PC-3 (cell line): ENCODE results near the gene OPN1SW. TPM values are rescaled to one million over a fixed set of nuclear protein-coding genes. Genes with fewer than 3 reads are reported as not detected.

Experiments
- ATAC-seq: fragments of 200-7000 bp; cut with Tn5 transposase; 2 replicates; pipeline ENCODE4 v1.9.1; 2020; ENCODE audit warnings: mild to moderate bottlenecking, moderate library complexity
- BruUV-seq: library from RNA; stranded (reverse); fragments of 400-500 nt; replicated peaks from 2 replicates; lab custom pipeline; 2021; lab: Mats Ljungman, UMichigan
- CTCF ChIA-PET: fragments of 300-600 bp; sonication (Branson Sonifier 250); formaldehyde crosslinking; loops from one replicate; lab custom pipeline; 2022; ENCODE audit warnings: antibody characterized with exemption; lab: Charles Lee
- POLR2A ChIA-PET: fragments of 300-600 bp; sonication (Branson Sonifier 250); formaldehyde crosslinking; loops from one replicate; lab custom pipeline; 2022; ENCODE audit warnings: antibody characterized with exemption; ENCODE audit not compliant: unreplicated experiment; lab: Charles Lee
- DNase-seq: peaks from one replicate; pipeline ENCODE4 v3.0.0-alpha.2; 2015
- H2AFZ ChIP-seq: fragments of 300-600 bp; sonication (generic); 2 replicates; pipeline ENCODE4 v1.6.0; 2016; ENCODE audit warnings: antibody characterized with exemption, low read length
- H3F3A ChIP-seq: fragments of 300-600 bp; sonication (generic); one replicate; pipeline ENCODE4 v1.6.0; 2017; ENCODE audit warnings: antibody characterized with exemption, low read length, control low read depth, mild to moderate bottlenecking; ENCODE audit not compliant: unreplicated experiment
- H3K27ac ChIP-seq: fragments of 300-600 bp; sonication (generic); 2 replicates; pipeline ENCODE4 v1.5.1; 2016; ENCODE audit warnings: mild to moderate bottlenecking, low read length
- H3K27me3 ChIP-seq: fragments of 300-600 bp; sonication (generic); 2 replicates; pipeline ENCODE4 v1.6.1; 2016; ENCODE audit warnings: low read length, mixed read lengths
- H3K36me3 ChIP-seq: fragments of 300-600 bp; sonication (generic); 2 replicates; pipeline ENCODE4 v1.6.1; 2016; ENCODE audit warnings: low read depth, mixed run types, low read length, mixed read lengths
- H3K4me1 ChIP-seq: fragments of 300-600 bp; sonication (generic); 2 replicates; pipeline ENCODE4 v1.5.1; 2016; ENCODE audit warnings: low read length; ENCODE audit not compliant: insufficient read depth
- H3K4me2 ChIP-seq: fragments of 300-600 bp; sonication (generic); 2 replicates; pipeline ENCODE4 v1.6.0; 2016; ENCODE audit warnings: low read length
- H3K4me3 ChIP-seq: fragments of 300-600 bp; sonication (generic); 2 replicates; pipeline ENCODE4 v1.5.1; 2016; ENCODE audit warnings: mild to moderate bottlenecking, low read length, mixed read lengths
- H3K79me2 ChIP-seq: fragments of 300-600 bp; sonication (generic); 2 replicates; pipeline ENCODE4 v1.6.1; 2017; ENCODE audit warnings: low read length, mixed read lengths
- H3K9ac ChIP-seq: fragments of 300-600 bp; sonication (generic); 2 replicates; pipeline ENCODE4 v1.6.0; 2016; ENCODE audit warnings: mild to moderate bottlenecking, low read length
- H3K9me2 ChIP-seq: fragments of 300-600 bp; sonication (generic); replicated peaks from 2 replicates; pipeline ENCODE4 v1.6.1; 2016; ENCODE audit warnings: mixed run types, low read length, mixed read lengths
- H3K9me3 ChIP-seq: fragments of 300-600 bp; sonication (generic); 2 replicates; pipeline ENCODE4 v1.6.1; 2016; ENCODE audit warnings: low read length, mixed read lengths
- H4K20me1 ChIP-seq: fragments of 300-600 bp; sonication (generic); 2 replicates; pipeline ENCODE4 v1.6.1; 2016; ENCODE audit warnings: low read length, mixed read lengths
- EZH2 ChIP-seq: fragments of 300-600 bp; sonication (generic); IDR thresholded peaks from one replicate; pipeline ENCODE4 v1.6.1; 2017; ENCODE audit warnings: antibody characterized with exemption, mild to moderate bottlenecking, low read length; ENCODE audit not compliant: unreplicated experiment
- EZH2phosphoT487 ChIP-seq: fragments of 300-600 bp; sonication (generic); IDR thresholded peaks from 2 replicates; pipeline ENCODE4 v1.6.1; 2018; ENCODE audit warnings: mild to moderate bottlenecking, antibody characterized with exemption, low read length, borderline replicate concordance
- intact Hi-C: fragments of 100-400 bp; cut with micrococcal nuclease; formaldehyde crosslinking; loops from 2 replicates; pipeline ENCODE4 v1.9.0; 2023
- total RNA-seq: library from RNA; depleted of rRNA; stranded (reverse); fragments of >200 nt; gene quantifications from 2 replicates; pipeline ENCODE4 v1.2.3, GENCODE V29; 2014
- TF ChIP-seq, protein P1 (sequence below): fragments of 300-600 bp; sonication (generic); conservative IDR thresholded peaks from 2 replicates; pipeline ENCODE4 v1.5.1; 2017; ENCODE audit warnings: antibody characterized with exemption, low read depth, mild to moderate bottlenecking, low read length

Gene OPN1SW
- total RNA-seq, 1 experiment from 2014 or later = not detected

DNA sequence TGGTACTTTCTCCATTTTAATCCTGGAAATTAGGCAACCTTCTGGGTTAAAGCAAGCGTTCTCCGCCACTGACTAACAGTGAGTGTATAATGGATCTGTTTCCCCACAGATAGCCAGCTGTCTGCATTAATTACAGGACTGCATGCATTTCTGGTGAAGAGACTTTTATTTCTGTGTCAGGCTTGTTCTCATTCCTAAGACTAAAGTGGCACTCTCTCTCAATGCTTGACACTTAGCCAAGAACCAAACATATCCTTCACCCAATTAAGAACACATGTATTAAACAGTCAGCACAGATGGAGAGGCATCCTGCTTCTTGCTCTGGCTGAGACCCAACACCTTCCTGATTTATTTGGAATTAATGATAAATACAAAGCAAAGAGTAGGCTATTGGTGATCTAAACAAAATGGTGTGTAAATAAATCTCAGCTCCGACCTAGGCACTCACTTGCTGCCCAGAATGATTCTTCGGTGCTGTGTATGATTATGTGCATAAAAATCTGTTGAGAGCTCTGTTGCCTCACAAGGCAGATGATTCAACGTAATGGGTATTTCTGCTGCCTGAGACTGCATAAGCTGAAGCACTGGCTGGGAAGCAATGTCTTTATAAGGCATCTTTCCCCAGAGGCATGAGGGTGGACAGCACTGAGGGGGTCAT lies 19.6 kb downstream of the OPN1SW start:
- Histone ChIP-seq H3K4me2 (no peak overlapping the region), H3K4me1 (no peaks in the 10 kb centered on the region), H3K27ac (no peak overlapping the region), H3K9ac (no peak overlapping the region), H3F3A (no peaks in the 10 kb centered on the region), H2AFZ (no peak overlapping the region), H3K79me2 (peaks cover 19% of the 10 kb centered on the region), H3K27me3 (no peaks in the 10 kb centered on the region), H4K20me1 (no peaks in the 10 kb centered on the region; the same call in 1 of the 2 replicates), H3K9me3 (no peaks in the 10 kb centered on the region), H3K4me3 (no peak overlapping the region), H3K36me3 (peaks cover 48% of the 10 kb centered on the region), H3K9me2 (no peaks in the 10 kb centered on the region)
- CTCF ChIA-PET = no interaction called here
- intact Hi-C loops = no loop called here
- ATAC-seq (no peak), DNase-seq (no peak)
- BruUV-seq = no TSS peak
- TF ChIP-seq EZH2 = no peak
- TF ChIP-seq EZH2phosphoT487 = no peak
- TF ChIP-seq, protein P1, sequence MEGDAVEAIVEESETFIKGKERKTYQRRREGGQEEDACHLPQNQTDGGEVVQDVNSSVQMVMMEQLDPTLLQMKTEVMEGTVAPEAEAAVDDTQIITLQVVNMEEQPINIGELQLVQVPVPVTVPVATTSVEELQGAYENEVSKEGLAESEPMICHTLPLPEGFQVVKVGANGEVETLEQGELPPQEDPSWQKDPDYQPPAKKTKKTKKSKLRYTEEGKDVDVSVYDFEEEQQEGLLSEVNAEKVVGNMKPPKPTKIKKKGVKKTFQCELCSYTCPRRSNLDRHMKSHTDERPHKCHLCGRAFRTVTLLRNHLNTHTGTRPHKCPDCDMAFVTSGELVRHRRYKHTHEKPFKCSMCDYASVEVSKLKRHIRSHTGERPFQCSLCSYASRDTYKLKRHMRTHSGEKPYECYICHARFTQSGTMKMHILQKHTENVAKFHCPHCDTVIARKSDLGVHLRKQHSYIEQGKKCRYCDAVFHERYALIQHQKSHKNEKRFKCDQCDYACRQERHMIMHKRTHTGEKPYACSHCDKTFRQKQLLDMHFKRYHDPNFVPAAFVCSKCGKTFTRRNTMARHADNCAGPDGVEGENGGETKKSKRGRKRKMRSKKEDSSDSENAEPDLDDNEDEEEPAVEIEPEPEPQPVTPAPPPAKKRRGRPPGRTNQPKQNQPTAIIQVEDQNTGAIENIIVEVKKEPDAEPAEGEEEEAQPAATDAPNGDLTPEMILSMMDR = no peak
- POLR2A ChIA-PET = no interaction called here

DNA sequence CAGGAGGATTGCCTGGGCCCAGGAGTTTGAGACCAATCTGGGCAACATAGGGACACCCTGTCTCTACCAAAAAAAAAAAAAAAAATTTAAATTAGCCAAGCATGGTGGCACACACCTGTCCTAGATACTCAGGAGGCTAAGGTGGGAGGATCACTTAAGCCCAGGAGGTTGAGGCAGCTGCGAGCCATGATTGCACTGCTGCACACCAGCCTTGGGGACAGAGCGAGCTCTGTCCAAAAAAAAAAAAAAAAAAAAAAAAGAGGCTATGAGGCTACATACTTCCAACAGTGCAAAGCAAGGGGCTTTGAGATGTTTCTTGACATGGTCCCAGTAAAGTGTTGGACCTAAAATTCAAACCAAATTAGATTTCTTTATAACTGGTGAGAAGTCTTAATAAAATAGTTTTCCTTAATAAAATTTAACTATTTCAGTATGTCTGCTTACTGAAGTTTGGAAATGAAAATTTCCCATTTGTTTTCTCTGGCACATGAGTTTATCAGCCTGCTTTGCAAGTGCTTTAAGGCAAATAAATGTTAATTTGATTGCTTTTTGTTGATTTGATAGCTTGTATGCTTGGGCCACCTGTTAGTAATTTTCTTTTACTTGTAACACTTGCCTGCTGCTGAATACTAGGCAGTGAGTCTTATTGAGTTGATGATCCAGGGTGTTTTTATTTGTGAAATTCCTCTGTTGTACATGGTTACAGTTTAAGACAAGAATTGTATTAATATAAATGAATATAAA lies 20.3 kb downstream of the OPN1SW start:
- DNase-seq = no peak
- H3K9me3 ChIP-seq = no peaks in the 10 kb centered on the region
- H3K27me3 ChIP-seq = no peaks in the 10 kb centered on the region
- CTCF ChIA-PET = no interaction called here
- no peak overlapping the region for H3K4me3 ChIP-seq
- no peaks in the 10 kb centered on the region for H3K9me2 ChIP-seq
- POLR2A ChIA-PET = no interaction called here
- no peak for ATAC-seq
- intact Hi-C loops = no loop called here
- no peak overlapping the region for H2AFZ ChIP-seq
- BruUV-seq = no TSS peak
- H3F3A ChIP-seq = no peaks in the 10 kb centered on the region
- peaks cover 53% of the 10 kb centered on the region for H3K36me3 ChIP-seq
- H3K27ac ChIP-seq = no peak overlapping the region
- H4K20me1 ChIP-seq = no peaks in the 10 kb centered on the region; the same call in 1 of the 2 replicates
- TF ChIP-seq, protein P1 = no peak
- no peak for TF ChIP-seq EZH2
- TF ChIP-seq EZH2phosphoT487 = no peak
- no peak overlapping the region for H3K9ac ChIP-seq
- H3K4me2 ChIP-seq = no peak overlapping the region
- no peaks in the 10 kb centered on the region for H3K4me1 ChIP-seq
- H3K79me2 ChIP-seq = peaks cover 23% of the 10 kb centered on the region

DNA sequence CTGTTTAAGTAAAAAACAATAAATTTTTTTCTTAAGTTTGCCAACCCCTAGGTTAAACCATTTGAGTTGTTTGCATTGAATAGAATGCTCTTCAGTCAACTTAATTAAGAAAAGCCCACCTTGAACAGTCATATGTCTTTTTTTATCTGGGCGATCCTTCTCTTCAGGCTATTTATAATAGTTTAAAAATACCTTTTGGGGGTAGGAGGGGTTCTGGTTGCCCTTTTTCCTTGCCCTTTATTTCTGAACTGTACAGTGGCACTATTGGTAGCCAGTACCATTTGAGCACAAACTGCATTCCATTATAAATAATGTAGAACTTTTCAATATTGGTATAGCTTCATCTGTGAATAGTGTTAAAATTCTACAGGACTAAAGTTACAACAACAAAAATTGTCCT lies 23.3 kb downstream of the OPN1SW start:
- intact Hi-C loops = no loop called here
- DNase-seq (no peak), ATAC-seq (no peak)
- Histone ChIP-seq H3K4me2 (no peak overlapping the region), H3K4me1 (no peaks in the 10 kb centered on the region), H3K27ac (no peak overlapping the region), H3K9me3 (no peaks in the 10 kb centered on the region), H3K79me2 (peaks cover 48% of the 10 kb centered on the region), H3K27me3 (no peaks in the 10 kb centered on the region), H2AFZ (no peak overlapping the region), H3F3A (no peaks in the 10 kb centered on the region), H3K4me3 (no peak overlapping the region), H3K9me2 (no peaks in the 10 kb centered on the region), H4K20me1 (peaks cover 19% of the 10 kb centered on the region), H3K9ac (no peak overlapping the region), H3K36me3 (peaks cover 63% of the 10 kb centered on the region)
- BruUV-seq = no TSS peak
- POLR2A ChIA-PET = no interaction called here
- CTCF ChIA-PET = no interaction called here
- TF ChIP-seq EZH2phosphoT487 (no peak), EZH2 (no peak)
- TF ChIP-seq, protein P1 = no peak
